Activated T-cell treated with anti-CD3 and anti-CD28 coated beads for 4 hours (primary cell): ENCODE data around the gene TMEM53.
A peak's percentile ranks its signal among the peaks of the same experiment; 100 is the strongest.
"Not testable (repeated sequence)": the region's sequence is repeated elsewhere in the genome, so short reads cannot be mapped to it uniquely, and the experiment has no call there.

Experiments used
- DNase-seq: peaks from one replicate; pipeline ENCODE4 v3.0.0-alpha.2; 2020

Gene TMEM53

GRCh38 chr1:44672254-44672955 lies 1.9 kb downstream of the TMEM53 start:
- no peak for DNase-seq

- no peak for DNase-seq
Measured at GRCh38 chr1:44670751-44671640, 3.3 kb downstream of the TMEM53 start.

GRCh38 chr1:44666719-44667118 lies 7.6 kb downstream of the TMEM53 start:
- not testable (repeated sequence) for DNase-seq

GRCh38 chr1:44664730-44665370 lies 9.4 kb downstream of the TMEM53 start:
- peak; percentile 21 for DNase-seq

- DNase-seq, result no peak
Measured at GRCh38 chr1:44663417-44663816, 10.9 kb downstream of the TMEM53 start.

GRCh38 chr1:44662683-44663030 lies 11.6 kb downstream of the TMEM53 start:
- DNase-seq, result no peak

- DNase-seq, result no peak
Measured at GRCh38 chr1:44661781-44662682, 12.2 kb downstream of the TMEM53 start.

GRCh38 chr1:44660176-44660575 lies 14.1 kb downstream of the TMEM53 start:
- no peak for DNase-seq

- no peak for DNase-seq
Measured at GRCh38 chr1:44659566-44659965, 14.7 kb downstream of the TMEM53 start.

- no peak for DNase-seq
Measured at GRCh38 chr1:44655609-44656008, 18.7 kb downstream of the TMEM53 start.

GRCh38 chr1:44654621-44655187 lies 19.6 kb downstream of the TMEM53 start:
- DNase-seq, result no peak

- DNase-seq, result no peak
Measured at GRCh38 chr1:44653107-44653964, 20.9 kb downstream of the TMEM53 start.

- peak; percentile 70 for DNase-seq
Measured at GRCh38 chr1:44652445-44653106, 21.7 kb downstream of the TMEM53 start.

- DNase-seq, result no peak
Measured at GRCh38 chr1:44651069-44651468, 23.2 kb downstream of the TMEM53 start.

- no peak for DNase-seq
Measured at GRCh38 chr1:44650159-44650831, 24.0 kb downstream of the TMEM53 start.

GRCh38 chr1:44649788-44650158 lies 24.5 kb downstream of the TMEM53 start:
- DNase-seq, result no peak

GRCh38 chr1:44648529-44649250 lies 25.6 kb downstream of the TMEM53 start:
- DNase-seq, result no peak

GRCh38 chr1:44647896-44648295 lies 26.4 kb downstream of the TMEM53 start:
- DNase-seq, result no peak
